K562 (cell line): Measurements from ENCODE around the gene GFOD1. TPM values are rescaled to one million over a fixed set of nuclear protein-coding genes. Genes with fewer than 3 reads are reported as not detected.
A peak's percentile ranks its signal among the peaks of the same experiment; 100 is the strongest.

ENCODE experiments used
- ATAC-seq: fragments of 200-7000 bp; cut with Tn5 transposase; 3 replicates; pipeline ENCODE4 v1.9.1; 2020; ENCODE audit warnings: moderate library complexity
- BruUV-seq: library from RNA; stranded (reverse); fragments of 400-500 nt; replicated peaks from 2 replicates; lab custom pipeline; 2021; lab: Mats Ljungman, UMichigan
- CTCF ChIA-PET: fragments of 300-600 bp; formaldehyde crosslinking; extraction: SDS; loops from one replicate; lab custom pipeline; 2021; ENCODE audit warnings: low intra/inter-chr PET ratio; lab: Yijun Ruan, JAX
- POLR2A ChIA-PET: fragments of 300-600, 350-650 bp; sonication (Branson Sonifier 250); formaldehyde crosslinking; extraction: SDS; loops from one replicate; lab custom pipeline; 2021; ENCODE audit warnings: antibody characterized with exemption, inconsistent platforms; lab: Yijun Ruan, JAX
- DNase-seq, 4 experiments: peaks; one replicate each; pipeline versions ENCODE4 v3.0.0 to v3.0.0-alpha.2; 2011 to 2018; ENCODE audit warnings: low spot score in 3 of 4, mixed read lengths in 3 of 4; ENCODE audit errors: extremely low read depth in 1 of 4
- FAIRE-seq: peaks from 2 replicates; lab custom pipeline; 2011; peaks lifted over from hg19 to GRCh38; lab: Jason Lieb, UNC
- H2AFZ ChIP-seq: 2 replicates; pipeline ENCODE4 v1.6.0; 2011; ENCODE audit warnings: low read depth, low read length, control low read depth, inconsistent platforms
- H3K27ac ChIP-seq: fragments of 200-600 bp; 3 replicates; pipeline ENCODE4 v1.8.0; 2011; ENCODE audit warnings: low read depth, mild to moderate bottlenecking, control low read depth, inconsistent platforms, low read length, moderate library complexity, mixed read lengths; ENCODE audit errors: extremely low read depth
- H3K27me3 ChIP-seq, 2 experiments: fragments of 300-600 bp in 1 of 2; 2 replicates in 1 of 2; 3 replicates in 1 of 2; pipeline versions ENCODE4 v1.6.0 to v1.8.0; 2011; ENCODE audit warnings: inconsistent platforms in 2 of 2, low read length in 2 of 2, mild to moderate bottlenecking in 1 of 2, mixed read lengths in 1 of 2, moderate library complexity in 1 of 2; ENCODE audit not compliant: control insufficient read depth in 2 of 2, insufficient read depth in 2 of 2
- H3K36me3 ChIP-seq: fragments of 300-600 bp; 3 replicates; pipeline ENCODE4 v1.8.0; 2011; ENCODE audit warnings: mild to moderate bottlenecking, low read length, inconsistent platforms; ENCODE audit not compliant: control insufficient read depth, insufficient read depth
- H3K4me1 ChIP-seq, 2 experiments: fragments of 200-600 bp in 1 of 2; replicated peaks in 1 of 2; 2 replicates in 1 of 2; 3 replicates in 1 of 2; pipeline versions ENCODE4 v1.5.1 to v1.8.0; 2011; ENCODE audit warnings: inconsistent platforms in 2 of 2, low read length in 2 of 2, mild to moderate bottlenecking in 1 of 2, mixed read lengths in 1 of 2, moderate library complexity in 1 of 2; ENCODE audit not compliant: control insufficient read depth in 2 of 2, insufficient read depth in 2 of 2
- H3K4me2 ChIP-seq: 2 replicates; pipeline ENCODE4 v1.6.1; 2011; ENCODE audit warnings: low read length, control low read depth, inconsistent platforms, mixed read lengths; ENCODE audit not compliant: insufficient read depth
- H3K4me3 ChIP-seq: fragments of 200-600 bp; sonication (generic), shearing (Covaris generic); 2 replicates; pipeline ENCODE4 v1.5.1; 2016; ENCODE audit warnings: control low read depth, inconsistent platforms
- H3K79me2 ChIP-seq: fragments of 200-600 bp; 3 replicates; pipeline ENCODE4 v1.8.0; 2011; ENCODE audit warnings: low read length, inconsistent platforms; ENCODE audit not compliant: control insufficient read depth, insufficient read depth
- H3K9ac ChIP-seq, 2 experiments: 2 replicates each; pipeline versions ENCODE4 v1.6.0 to v1.6.1; 2011; ENCODE audit warnings: low read depth in 2 of 2, low read length in 2 of 2, control low read depth in 1 of 2, inconsistent platforms in 1 of 2, mild to moderate bottlenecking in 1 of 2, mixed read lengths in 1 of 2; ENCODE audit not compliant: insufficient read depth in 1 of 2
- H3K9me1 ChIP-seq: one replicate; pipeline ENCODE4 v1.6.0; 2011; ENCODE audit warnings: inconsistent platforms, mild to moderate bottlenecking, low read length, moderate library complexity; ENCODE audit not compliant: control insufficient read depth, insufficient read depth
- H3K9me3 ChIP-seq: replicated peaks from 2 replicates; pipeline ENCODE4 v1.5.1; 2011; ENCODE audit warnings: low read depth, low read length, inconsistent platforms; ENCODE audit not compliant: control insufficient read depth, insufficient read depth
- H4K20me1 ChIP-seq: replicated peaks from 2 replicates; pipeline ENCODE4 v1.6.1; 2011; ENCODE audit warnings: low read length, inconsistent platforms, mixed read lengths; ENCODE audit not compliant: control insufficient read depth, insufficient read depth
- ETV1 ChIP-seq: fragments of 450-650 bp; conservative IDR thresholded peaks from 2 replicates; pipeline ENCODE4 v1.6.1; 2016; ENCODE audit warnings: missing genetic modification characterization, control low read depth, low read depth, missing compliant biosample characterization
- FOXM1 ChIP-seq, 2 experiments: fragments of 450-650 bp in 1 of 2; sonication (generic) in 1 of 2; formaldehyde crosslinking in 1 of 2; IDR thresholded peaks; 2 replicates each; pipeline versions ENCODE4 v1.6.1 to v1.9.0; 2017 to 2022; ENCODE audit warnings: low read depth in 2 of 2, mild to moderate bottlenecking in 2 of 2, missing genetic modification reagents in 1 of 2, moderate library complexity in 1 of 2
- GABPB2 ChIP-seq: fragments of 250-450 bp; sonication (Bioruptor Pico); conservative IDR thresholded peaks from 2 replicates; pipeline ENCODE4 v1.5.1; 2021; ENCODE audit warnings: mild to moderate bottlenecking
- GATAD2B ChIP-seq: fragments of 450-650 bp; IDR thresholded peaks from 2 replicates; pipeline ENCODE4 v1.6.1; 2017; ENCODE audit warnings: mild to moderate bottlenecking, borderline replicate concordance
- MAX ChIP-seq: sonication (generic); formaldehyde crosslinking; IDR thresholded peaks from 2 replicates; pipeline ENCODE4 v1.9.0; 2022; ENCODE audit warnings: mild to moderate bottlenecking, missing genetic modification reagents
- NRF1 ChIP-seq, 2 experiments: fragments of 450-650 bp; IDR thresholded peaks in 1 of 2; conservative IDR thresholded peaks in 1 of 2; 2 replicates each; pipeline ENCODE4 v1.6.1; 2014; ENCODE audit warnings: mild to moderate bottlenecking in 2 of 2
- RBM14 ChIP-seq: fragments of 200-400 bp; formaldehyde crosslinking; IDR thresholded peaks from 2 replicates; pipeline ENCODE4 v1.6.1; 2018; ENCODE audit warnings: low read depth, mild to moderate bottlenecking, low read length, moderate library complexity, borderline replicate concordance; ENCODE audit not compliant: insufficient read depth
- SIX5 ChIP-seq, 2 experiments: IDR thresholded peaks; 2 replicates each; pipeline ENCODE4 v1.6.1; 2011; ENCODE audit warnings: low read length in 2 of 2, borderline replicate concordance in 1 of 2, low read depth in 1 of 2, mild to moderate bottlenecking in 1 of 2, moderate library complexity in 1 of 2; ENCODE audit not compliant: insufficient read depth in 1 of 2
- SPI1 ChIP-seq: IDR thresholded peaks from 2 replicates; pipeline ENCODE4 v1.6.1; 2011; ENCODE audit warnings: low read depth, low read length, control low read depth, borderline replicate concordance
- ZHX1 ChIP-seq: fragments of 150-350 bp; conservative IDR thresholded peaks from 2 replicates; pipeline ENCODE4 v1.6.1; 2014; ENCODE audit warnings: low read length
- ZNF174 ChIP-seq: fragments of 250-450 bp; sonication (Bioruptor Pico); IDR thresholded peaks from 2 replicates; pipeline ENCODE4 v1.4.0; 2020; ENCODE audit warnings: mild to moderate bottlenecking
- WGBS: fragments of 100-300 bp; shearing (Covaris generic); methylation state at CpG from one replicate; pipeline ENCODE4 v1.1.6; 2016; ENCODE audit warnings: low coverage, mixed read lengths; ENCODE audit not compliant: insufficient coverage; ENCODE audit errors: missing lambda C conversion rate; 5-methylcytosine and 5-hydroxymethylcytosine counted together
- in situ Hi-C: fragments of 300-500 bp; cut with MboI; formaldehyde crosslinking; loops from 4 replicates; pipeline ENCODE4 v1.15.0; 2018; ENCODE audit warnings: inconsistent platforms, mixed read lengths
- intact Hi-C: fragments of 100-400 bp; cut with micrococcal nuclease; formaldehyde crosslinking; loops from 2 replicates; pipeline ENCODE4 v1.14.2; 2022
- polyA plus RNA-seq, 8 experiments: library from polyadenylated mRNA; depleted of rRNA in 4 of 8; stranded (reverse) in 5 of 8; unstranded in 3 of 8; fragments of >200 nt; fragmentation: Nextera tagmentation in 2 of 8; fragmentation: Illumina TruSeq in 1 of 8; extraction: Ambion mirVana in 2 of 8; extraction: Trizol in 1 of 8; gene quantifications; 2 replicates each; pipeline versions ENCODE4 v1.2.1 to v1.2.3, GENCODE V29; 2011 to 2014; ENCODE audit warnings: inconsistent platforms in 1 of 8, missing spikeins in 1 of 8
- total RNA-seq, 7 experiments: library from RNA; depleted of rRNA in 6 of 7; stranded (reverse); fragments of >200 nt in 6 of 7; fragmentation: Illumina TruSeq in 2 of 7; extraction: Trizol in 2 of 7; gene quantifications; 2 replicates each; pipeline versions ENCODE4 v1.2.1 to v1.2.3, GENCODE V29; 2011 to 2021; ENCODE audit warnings: low replicate concordance in 1 of 7
- TF ChIP-seq, protein P1 (sequence below): sonication (generic); formaldehyde crosslinking; IDR thresholded peaks from 2 replicates; pipeline ENCODE4 v1.8.1; 2023; ENCODE audit warnings: missing genetic modification reagents, mild to moderate bottlenecking, borderline replicate concordance

GFOD1 gene
- total and polyA plus RNA-seq, 9 of the 15 experiments (the other 6 are each of a cell fraction or from before 2014, with no cell fraction given), result 3.8 to 12.0 (median 8.2) TPM

GRCh38 chr6:13427801-13428582 lies 59.4 kb downstream of the GFOD1 start:
- Histone ChIP-seq H3K9ac (no peak overlapping the region), H3K4me1 (peaks cover 3 to 15% of the 10 kb centered on the region in 2 experiments; a peak in 3 of 5 replicates), H4K20me1 (no peaks in the 10 kb centered on the region), H3K27me3 (no peaks in the 10 kb centered on the region), H3K79me2 (no peaks in the 10 kb centered on the region), H3K9me3 (no peaks in the 10 kb centered on the region), H2AFZ (peak overlapping the region; percentile 27; the same call in 1 of the 2 replicates), H3K9me1 (no peaks in the 10 kb centered on the region), H3K4me2 (no peak overlapping the region), H3K4me3 (no peak overlapping the region), H3K27ac (no peak overlapping the region), H3K36me3 (no peaks in the 10 kb centered on the region)
- FAIRE-seq (no peak), ATAC-seq (peak; percentile 66), DNase-seq (peak in 2 of 4 experiments; percentile 34 to 46)
- POLR2A ChIA-PET, result interaction anchor here (1.2 kb wide), 1 partner anchor 23 kb away, joined by 5 read pairs; no protein-coding TSS in a partner anchor
- in situ Hi-C loops (no loop called here), intact Hi-C loops (loop anchor here (2.0 kb wide), 1 partner anchor 91 kb away; no protein-coding TSS in a partner anchor)
- no TSS peak for BruUV-seq
- 57% methylated on average over 26 of the region's 26 CpGs for WGBS
- CTCF ChIA-PET, result no interaction called here
- TF ChIP-seq ZHX1 (no peak), GABPB2 (CRISPR knock-in tag) (no peak), ETV1 (tag) (no peak), RBM14 (no peak), GATAD2B (no peak), NRF1 (conservative IDR thresholded peaks at IDR 0.05 in 1 of 2, IDR thresholded peaks at IDR 0.05 in 1 of 2) (no peak), ZNF174 (CRISPR knock-in tag) (no peak), FOXM1 (IDR thresholded peaks at IDR 0.05; ENCODE audit: low read depth) (no peak), FOXM1 (CRISPR knock-in tag; IDR thresholded peaks at IDR 0.05; ENCODE audit: low read depth) (no peak), SIX5 (IDR thresholded peaks at IDR 0.05; ENCODE audit: borderline replicate concordance in 1 of 2, insufficient read depth in 1 of 2, low read depth in 1 of 2, low read length in 2 of 2) (no peak), SPI1 (peak; percentile 63; the same call in 1 of the 2 replicates), MAX (CRISPR knock-in tag) (0 out of 2 replicates have a peak, but pooled peaks have one; percentile 14)
- TF ChIP-seq, protein P1, sequence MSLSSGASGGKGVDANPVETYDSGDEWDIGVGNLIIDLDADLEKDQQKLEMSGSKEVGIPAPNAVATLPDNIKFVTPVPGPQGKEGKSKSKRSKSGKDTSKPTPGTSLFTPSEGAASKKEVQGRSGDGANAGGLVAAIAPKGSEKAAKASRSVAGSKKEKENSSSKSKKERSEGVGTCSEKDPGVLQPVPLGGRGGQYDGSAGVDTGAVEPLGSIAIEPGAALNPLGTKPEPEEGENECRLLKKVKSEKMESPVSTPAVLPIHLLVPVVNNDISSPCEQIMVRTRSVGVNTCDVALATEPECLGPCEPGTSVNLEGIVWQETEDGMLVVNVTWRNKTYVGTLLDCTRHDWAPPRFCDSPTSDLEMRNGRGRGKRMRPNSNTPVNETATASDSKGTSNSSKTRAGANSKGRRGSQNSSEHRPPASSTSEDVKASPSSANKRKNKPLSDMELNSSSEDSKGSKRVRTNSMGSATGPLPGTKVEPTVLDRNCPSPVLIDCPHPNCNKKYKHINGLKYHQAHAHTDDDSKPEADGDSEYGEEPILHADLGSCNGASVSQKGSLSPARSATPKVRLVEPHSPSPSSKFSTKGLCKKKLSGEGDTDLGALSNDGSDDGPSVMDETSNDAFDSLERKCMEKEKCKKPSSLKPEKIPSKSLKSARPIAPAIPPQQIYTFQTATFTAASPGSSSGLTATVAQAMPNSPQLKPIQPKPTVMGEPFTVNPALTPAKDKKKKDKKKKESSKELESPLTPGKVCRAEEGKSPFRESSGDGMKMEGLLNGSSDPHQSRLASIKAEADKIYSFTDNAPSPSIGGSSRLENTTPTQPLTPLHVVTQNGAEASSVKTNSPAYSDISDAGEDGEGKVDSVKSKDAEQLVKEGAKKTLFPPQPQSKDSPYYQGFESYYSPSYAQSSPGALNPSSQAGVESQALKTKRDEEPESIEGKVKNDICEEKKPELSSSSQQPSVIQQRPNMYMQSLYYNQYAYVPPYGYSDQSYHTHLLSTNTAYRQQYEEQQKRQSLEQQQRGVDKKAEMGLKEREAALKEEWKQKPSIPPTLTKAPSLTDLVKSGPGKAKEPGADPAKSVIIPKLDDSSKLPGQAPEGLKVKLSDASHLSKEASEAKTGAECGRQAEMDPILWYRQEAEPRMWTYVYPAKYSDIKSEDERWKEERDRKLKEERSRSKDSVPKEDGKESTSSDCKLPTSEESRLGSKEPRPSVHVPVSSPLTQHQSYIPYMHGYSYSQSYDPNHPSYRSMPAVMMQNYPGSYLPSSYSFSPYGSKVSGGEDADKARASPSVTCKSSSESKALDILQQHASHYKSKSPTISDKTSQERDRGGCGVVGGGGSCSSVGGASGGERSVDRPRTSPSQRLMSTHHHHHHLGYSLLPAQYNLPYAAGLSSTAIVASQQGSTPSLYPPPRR (CRISPR knock-in tag), result no peak
